CD4-positive, alpha-beta T cell treated with Interleukin-15 for 1 hour (primary cell): ENCODE measurements around the gene FICD.
A peak's percentile ranks its signal among the peaks of the same experiment; 100 is the strongest.

Source experiments
- DNase-seq: peaks from one replicate; pipeline ENCODE4 v3.0.0-alpha.2; 2020

Gene FICD

DNA sequence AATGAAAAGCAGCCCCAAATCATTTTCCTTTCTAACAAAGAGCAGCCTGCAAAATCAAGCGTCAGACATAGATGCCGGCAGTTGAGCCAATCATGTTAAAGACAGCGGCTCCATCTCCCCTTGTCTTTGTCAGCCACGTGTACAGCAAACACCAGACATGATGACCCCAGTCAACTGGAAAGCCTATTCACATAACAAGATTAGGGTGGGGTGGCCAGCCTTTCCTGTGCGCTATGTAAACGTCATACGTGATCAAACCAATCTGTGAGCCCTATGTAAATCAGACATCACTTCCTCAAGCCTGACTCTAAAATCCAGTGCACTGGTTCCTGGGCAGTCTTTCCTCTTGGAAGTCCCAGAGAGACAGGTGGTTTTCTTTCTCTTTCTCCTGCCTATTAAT is 9.9 kb upstream of the FICD start:
- DNase-seq = no peak

DNA sequence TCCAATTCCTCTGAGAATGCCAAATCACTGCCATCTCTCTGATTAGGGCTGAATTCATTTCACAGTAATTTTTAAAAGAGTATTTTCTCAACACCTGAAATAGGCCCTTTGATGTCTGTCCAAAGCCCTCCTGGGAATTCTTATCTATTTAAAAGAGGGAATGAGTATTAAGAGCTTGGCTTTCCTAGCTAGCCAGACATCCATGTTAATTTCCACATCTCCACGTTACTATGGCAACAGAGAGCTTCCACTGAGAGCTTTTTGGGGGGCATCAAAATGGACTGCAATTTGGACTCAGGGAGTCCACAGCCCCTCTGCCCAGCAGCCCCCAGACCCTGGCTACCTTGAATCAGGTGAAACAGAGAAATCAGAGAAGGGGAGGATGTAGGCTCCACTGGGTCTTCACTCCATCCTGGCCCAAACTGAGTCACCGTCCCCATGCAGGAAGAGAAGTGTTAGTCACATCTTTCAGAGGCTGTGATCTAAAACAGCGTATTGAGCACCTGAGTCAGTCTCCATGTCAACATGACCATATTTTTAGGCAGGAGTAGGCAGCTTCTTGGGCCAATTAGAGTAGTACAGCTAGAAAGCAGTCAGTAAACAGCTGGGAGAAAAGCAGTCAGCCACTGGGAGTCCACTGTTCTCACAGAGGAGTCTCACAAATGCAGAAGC is 7.0 kb upstream of the FICD start:
- no peak for DNase-seq

- DNase-seq = no peak
These were observed 5.3 kb upstream of the FICD start for GRCh38 chr12:108509806-108510205.

DNA sequence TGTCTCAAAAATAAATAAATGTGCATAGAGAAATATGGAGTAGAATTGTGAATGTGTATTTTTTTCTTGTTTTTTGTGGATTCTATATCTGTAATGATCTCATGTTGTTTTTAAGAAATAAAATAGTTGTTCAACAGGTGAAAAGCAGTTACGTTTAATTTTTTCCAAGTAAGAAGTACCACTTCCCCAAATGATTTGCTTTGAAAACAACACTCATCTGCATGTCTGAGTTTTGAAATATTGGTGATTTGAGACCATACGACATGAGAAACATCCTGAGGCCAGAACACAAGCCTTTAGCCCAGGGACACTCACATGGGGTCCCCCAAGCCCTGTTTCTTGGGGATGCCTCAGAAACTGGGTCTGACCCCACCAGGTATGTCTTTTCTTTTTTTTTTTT is 4.2 kb upstream of the FICD start:
- no peak for DNase-seq

DNA sequence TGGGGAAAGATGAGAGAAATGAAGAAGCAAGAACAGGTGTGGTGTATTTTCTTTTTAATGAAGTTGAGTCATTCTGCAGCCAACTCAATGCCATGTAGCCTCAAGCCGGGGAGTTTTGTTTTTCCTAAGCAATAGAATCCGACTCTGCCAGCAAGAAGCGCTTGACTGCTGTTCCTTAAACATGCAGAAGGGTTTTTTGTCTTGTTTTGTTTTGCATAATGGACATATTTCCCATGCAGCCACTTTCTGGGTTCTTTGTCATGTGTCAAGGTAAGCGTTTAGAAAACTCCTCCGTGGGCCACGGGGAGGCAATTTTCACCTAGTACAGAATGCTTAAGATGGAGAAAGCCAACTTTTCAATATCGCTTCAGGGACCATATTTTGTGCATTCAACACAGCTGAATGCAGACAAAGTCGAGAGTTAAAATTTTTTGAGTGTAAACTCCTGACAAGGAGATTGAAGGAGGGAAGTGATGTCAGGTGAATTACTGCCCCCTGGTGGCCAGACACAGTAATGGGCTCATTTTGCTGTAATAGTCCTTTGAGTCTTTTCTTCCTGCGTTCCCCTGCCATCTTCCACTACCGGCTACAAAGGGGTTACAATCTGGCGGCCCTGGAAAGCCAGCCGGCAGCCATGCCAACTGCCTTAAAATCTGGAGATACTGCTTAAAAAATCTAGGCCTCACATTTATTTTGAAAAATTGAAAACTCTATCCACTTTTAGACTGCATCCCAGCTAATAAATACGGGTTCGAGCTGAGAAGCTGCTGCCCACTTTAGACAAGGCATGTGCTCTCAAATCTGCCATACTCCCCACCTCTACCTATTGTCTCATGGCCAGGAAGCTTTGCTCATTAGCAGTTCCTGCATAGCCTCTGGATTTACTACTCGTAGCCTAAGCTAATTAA is 3.2 kb upstream of the FICD start:
- peak; percentile 74 for DNase-seq

DNA sequence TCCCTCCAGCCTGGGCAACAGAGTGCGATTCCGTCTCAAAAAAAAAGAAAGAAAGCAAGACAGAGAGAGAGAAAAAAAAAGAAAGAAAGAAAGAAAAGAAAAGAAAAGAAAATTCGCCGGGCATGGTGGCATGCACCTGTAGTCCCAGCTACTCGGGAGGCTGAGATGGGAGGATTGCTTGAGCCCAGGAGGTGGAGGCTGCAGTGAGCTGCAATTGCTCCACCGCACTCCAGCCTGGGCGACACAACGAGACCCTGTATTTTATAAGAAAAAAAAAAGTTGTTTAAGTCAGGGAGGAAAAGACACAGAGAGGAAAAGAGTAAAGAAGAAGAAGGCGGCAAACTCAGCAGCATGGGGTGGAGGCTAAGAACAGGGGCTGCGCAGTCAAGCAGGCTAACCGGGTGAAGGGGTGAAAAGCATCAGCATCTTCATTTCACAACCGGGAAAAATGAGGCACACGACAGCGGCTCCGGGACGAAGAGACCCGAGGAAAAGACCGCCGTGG is 557 bp upstream of the FICD start:
- no peak for DNase-seq

- DNase-seq = no peak
These were observed 839 bp downstream of the FICD start for GRCh38 chr12:108515916-108516315.

DNA sequence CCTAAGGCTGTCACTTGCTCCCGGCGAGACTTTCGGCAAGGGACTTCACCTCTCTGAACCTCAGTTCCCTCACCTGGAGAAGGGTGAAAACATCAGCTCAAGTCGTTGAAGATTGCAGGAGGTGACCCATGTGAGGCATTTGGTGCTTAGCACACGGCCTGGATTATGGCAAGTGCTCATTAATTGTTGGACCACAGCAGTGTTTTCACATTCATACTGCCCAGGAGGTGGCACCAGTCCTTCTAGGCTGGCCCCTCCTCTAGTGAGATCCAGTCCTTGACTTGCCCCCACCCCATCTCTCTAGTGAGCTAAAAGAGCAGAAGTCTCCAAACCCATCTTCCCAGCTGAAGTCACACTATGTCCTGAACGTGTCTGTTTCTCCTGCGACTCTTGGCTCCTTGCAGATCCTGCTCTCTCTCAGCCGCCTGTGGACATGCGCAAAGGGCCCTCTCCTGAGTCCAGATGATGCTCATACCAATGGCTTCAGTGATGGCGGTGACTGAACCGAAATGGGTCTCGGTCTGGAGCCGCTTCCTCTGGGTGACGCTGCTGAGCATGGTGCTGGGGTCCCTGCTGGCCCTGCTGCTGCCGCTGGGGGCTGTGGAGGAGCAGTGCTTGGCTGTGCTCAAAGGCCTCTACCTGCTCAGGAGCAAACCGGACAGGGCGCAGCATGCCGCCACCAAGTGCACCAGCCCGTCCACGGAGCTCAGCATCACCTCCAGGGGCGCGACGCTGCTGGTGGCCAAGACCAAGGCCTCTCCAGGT is 1.6 kb downstream of the FICD start:
- DNase-seq = no peak

GRCh38 chr12:108517288-108518100 is 2.4 kb downstream of the FICD start:
- no peak for DNase-seq

DNA sequence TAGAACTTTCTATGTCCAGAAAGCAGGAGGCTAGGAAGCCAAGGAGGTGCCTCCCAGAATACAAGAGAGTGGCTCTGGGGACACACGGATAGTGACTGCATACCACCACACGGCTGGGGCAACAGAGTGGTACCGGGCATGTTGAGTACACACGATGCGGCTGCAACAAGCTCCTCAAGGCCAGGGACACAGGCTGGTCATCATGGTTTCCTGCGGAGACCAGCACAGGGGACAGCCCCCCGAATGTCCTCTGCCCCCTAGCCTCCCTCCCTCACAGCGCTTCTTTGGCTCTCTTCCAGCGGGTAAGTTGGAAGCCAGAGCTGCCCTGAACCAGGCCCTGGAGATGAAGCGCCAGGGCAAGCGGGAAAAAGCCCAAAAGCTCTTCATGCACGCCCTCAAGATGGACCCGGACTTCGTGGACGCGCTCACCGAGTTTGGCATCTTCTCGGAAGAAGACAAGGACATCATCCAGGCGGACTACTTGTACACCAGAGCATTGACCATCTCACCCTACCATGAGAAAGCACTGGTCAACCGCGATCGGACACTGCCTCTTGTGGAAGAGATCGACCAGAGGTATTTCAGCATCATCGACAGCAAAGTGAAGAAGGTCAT is 3.1 kb downstream of the FICD start:
- DNase-seq = no peak

GRCh38 chr12:108518716-108519496 is 3.8 kb downstream of the FICD start:
- no peak for DNase-seq

- no peak for DNase-seq
These were observed 4.5 kb downstream of the FICD start for GRCh38 chr12:108519558-108519957.

GRCh38 chr12:108523365-108523764 is 8.3 kb downstream of the FICD start:
- DNase-seq = no peak

- no peak for DNase-seq
These were observed 10.6 kb downstream of the FICD start for GRCh38 chr12:108525681-108526080.

- no peak for DNase-seq
These were observed 11.5 kb downstream of the FICD start for GRCh38 chr12:108526482-108527165.

GRCh38 chr12:108527166-108527496 is 12.1 kb downstream of the FICD start:
- no peak for DNase-seq

DNA sequence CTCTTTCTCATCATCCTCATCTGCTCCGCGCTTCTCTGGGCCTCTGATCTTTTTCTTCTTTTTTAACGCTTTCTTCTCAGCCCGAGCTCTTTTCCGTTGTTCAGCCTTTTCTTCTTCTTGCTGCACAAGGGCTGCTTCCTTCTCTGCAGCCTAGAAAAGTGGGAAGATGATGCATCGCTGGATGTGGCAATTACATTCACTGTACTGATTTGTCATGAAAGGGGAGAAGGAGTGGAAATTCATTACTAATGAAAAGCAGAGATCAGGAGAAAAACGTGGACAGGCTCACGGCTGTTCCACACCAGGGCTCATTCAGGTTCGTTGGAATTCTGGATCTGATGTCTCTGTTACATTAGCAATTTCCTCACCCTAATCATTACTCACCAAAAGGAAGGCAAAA is 15.1 kb downstream of the FICD start:
- no peak for DNase-seq

DNA sequence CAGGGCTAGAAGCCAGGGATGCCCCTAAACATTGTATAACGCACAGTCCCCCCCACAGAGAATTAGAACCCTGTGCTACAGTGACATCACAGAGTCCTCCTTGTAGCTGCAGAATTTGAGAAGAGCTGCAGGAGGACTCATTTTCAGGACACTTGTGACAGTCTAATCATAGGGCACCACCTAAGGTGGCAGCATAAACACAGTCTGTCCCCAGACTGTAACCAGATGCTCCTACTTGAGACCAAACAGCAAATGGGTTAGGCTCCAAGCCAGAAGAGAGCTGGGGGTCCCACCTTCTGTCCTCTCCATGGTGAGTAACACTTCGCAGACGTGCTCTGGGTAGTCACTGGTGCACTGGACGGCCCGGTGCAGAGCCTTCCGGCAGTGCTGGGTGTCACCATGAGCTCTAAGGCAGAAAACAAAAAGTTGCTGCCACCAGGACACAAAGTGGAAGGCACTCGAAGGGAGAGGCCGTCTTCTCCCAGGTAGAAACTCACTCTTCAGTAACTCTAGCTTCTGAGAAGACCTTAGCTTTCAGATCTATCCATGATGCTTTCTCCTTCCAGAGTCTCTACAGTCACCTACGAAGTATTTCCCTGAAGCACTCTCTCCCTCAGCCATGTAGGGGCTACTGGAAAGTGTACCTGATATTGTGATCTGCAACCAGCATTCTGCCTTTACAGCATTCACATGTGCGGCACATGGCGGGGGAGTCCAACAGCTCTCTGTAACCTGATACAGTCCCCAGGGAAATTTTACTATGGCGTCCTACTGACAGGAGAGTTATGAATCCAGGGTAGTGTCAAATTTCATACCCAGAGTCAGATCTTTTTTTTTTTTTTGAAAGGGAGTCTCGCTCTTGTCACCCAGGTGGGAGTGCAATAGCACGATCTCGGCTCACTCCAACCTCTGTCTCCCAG is 17.1 kb downstream of the FICD start:
- no peak for DNase-seq

DNA sequence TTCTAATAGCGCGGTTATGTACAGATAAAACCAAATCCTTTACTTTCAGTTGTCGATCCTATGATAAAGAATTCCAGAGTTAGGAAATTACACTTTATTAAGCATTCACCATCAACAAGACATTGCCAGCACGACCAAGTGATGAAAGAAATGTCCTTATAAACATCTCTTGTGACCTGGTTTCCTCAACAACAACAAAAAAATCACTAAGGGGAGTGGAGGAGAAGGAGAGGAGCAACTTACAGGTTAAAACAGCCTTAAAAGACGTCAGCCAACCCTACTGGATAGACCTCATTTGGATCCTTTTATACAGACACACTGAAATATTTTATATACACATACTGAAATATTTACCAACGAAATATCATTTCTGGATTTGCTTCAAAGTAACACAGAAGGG is 23.1 kb downstream of the FICD start:
- DNase-seq = no peak
